Liver (tissue), 9 donors: ENCODE measurements around the gene BBC3. TPM values are rescaled to one million over a fixed set of nuclear protein-coding genes. Genes with fewer than 3 reads are reported as not detected.

ENCODE experiments used
- DNase-seq: peaks from one replicate; pipeline ENCODE4 v3.0.0-alpha.2; 2017; ENCODE audit warnings: low spot score
- H3K27ac ChIP-seq, 2 donors: one replicate each; pipeline ENCODE4 v1.7.0; 2013; ENCODE audit warnings: inconsistent platforms in 2 of 2, low read length in 2 of 2, control low read depth in 1 of 2, low read depth in 1 of 2, mild to moderate bottlenecking in 1 of 2
- H3K27me3 ChIP-seq, 4 donors: one replicate each; pipeline versions ENCODE4 v1.6.1 to v1.7.0; 2013; ENCODE audit warnings: low read length in 3 of 4, inconsistent platforms in 1 of 4, mild to moderate bottlenecking in 1 of 4, moderate library complexity in 1 of 4; ENCODE audit not compliant: control insufficient read depth in 4 of 4, insufficient read depth in 4 of 4
- H3K36me3 ChIP-seq, 4 donors: one replicate each; pipeline versions ENCODE4 v1.6.1 to v1.7.0; 2013; ENCODE audit warnings: low read length in 3 of 4, mild to moderate bottlenecking in 3 of 4, low read depth in 1 of 4, moderate library complexity in 1 of 4; ENCODE audit not compliant: control insufficient read depth in 4 of 4, insufficient read depth in 3 of 4
- H3K4me1 ChIP-seq, 4 donors: one replicate each; pipeline versions ENCODE4 v1.6.1 to v1.7.0; 2013; ENCODE audit warnings: low read length in 3 of 4, mild to moderate bottlenecking in 3 of 4, moderate library complexity in 1 of 4; ENCODE audit not compliant: control insufficient read depth in 4 of 4, insufficient read depth in 4 of 4
- H3K4me3 ChIP-seq, 3 donors: one replicate each; pipeline versions ENCODE4 v1.6.1 to v1.7.0; 2013; ENCODE audit warnings: low read length in 3 of 3, control low read depth in 1 of 3, low read depth in 1 of 3, mild to moderate bottlenecking in 1 of 3
- H3K9ac ChIP-seq, 2 donors: one replicate each; pipeline ENCODE4 v1.7.0; 2013; ENCODE audit warnings: low read length in 2 of 2, mild to moderate bottlenecking in 2 of 2, moderate library complexity in 2 of 2, control low read depth in 1 of 2, low read depth in 1 of 2
- H3K9me3 ChIP-seq, 4 donors: one replicate each; pipeline versions ENCODE4 v1.6.1 to v1.7.0; 2013; ENCODE audit warnings: low read length in 3 of 4; ENCODE audit not compliant: control insufficient read depth in 4 of 4
- CTCF ChIP-seq: fragments of 150-350 bp; IDR thresholded peaks from 2 replicates; pipeline ENCODE4 v1.5.1; 2017; ENCODE audit warnings: improper control_type of control experiment, low read depth, low read length; ENCODE audit not compliant: missing input control
- EGR1 ChIP-seq, 2 donors: IDR thresholded peaks; 2 replicates each; pipeline ENCODE4 v1.6.1; 2016 to 2018; ENCODE audit warnings: antibody characterized with exemption in 2 of 2, low read depth in 2 of 2
- GABPA ChIP-seq, 2 donors: IDR thresholded peaks in 1 of 2; conservative IDR thresholded peaks in 1 of 2; 2 replicates each; pipeline ENCODE4 v1.6.1; 2016; ENCODE audit warnings: antibody characterized with exemption in 2 of 2, mild to moderate bottlenecking in 1 of 2, moderate library complexity in 1 of 2
- HNF4A ChIP-seq, 2 donors: conservative IDR thresholded peaks; 2 replicates each; pipeline ENCODE4 v1.6.1; 2016; ENCODE audit warnings: antibody characterized with exemption in 2 of 2, mild to moderate bottlenecking in 2 of 2
- HNF4G ChIP-seq: IDR thresholded peaks from 2 replicates; pipeline ENCODE4 v1.6.1; 2016; ENCODE audit warnings: antibody characterized with exemption
- JUND ChIP-seq, 2 donors: IDR thresholded peaks; 2 replicates each; pipeline ENCODE4 v1.6.1; 2016; ENCODE audit warnings: antibody characterized with exemption in 2 of 2
- RAD21 ChIP-seq, 2 donors: IDR thresholded peaks; 2 replicates each; pipeline ENCODE4 v1.6.1; 2016; ENCODE audit warnings: antibody characterized with exemption in 2 of 2, mild to moderate bottlenecking in 2 of 2
- YY1 ChIP-seq: IDR thresholded peaks from 2 replicates; pipeline ENCODE4 v1.6.1; 2016; ENCODE audit warnings: antibody characterized with exemption, mild to moderate bottlenecking
- ZBTB33 ChIP-seq: IDR thresholded peaks from 2 replicates; pipeline ENCODE4 v1.6.1; 2016; ENCODE audit warnings: antibody characterized with exemption
- WGBS: extraction: QIAGEN DNeasy Blood & Tissue Kit; methylation state at CpG from one replicate; pipeline ENCODE4 v1.1.7; 2013; 5-methylcytosine and 5-hydroxymethylcytosine counted together
- polyA plus RNA-seq, 2 donors: library from polyadenylated mRNA; stranded (reverse) in 1 of 2; unstranded in 1 of 2; fragments of 200-250 nt in 1 of 2; fragments of >200 nt in 1 of 2; fragmentation: Nextera tagmentation in 1 of 2; extraction: Ambion mirVana in 1 of 2; gene quantifications; one replicate each; pipeline versions ENCODE4 v1.2.1 to v1.2.3, GENCODE V29; 2013 to 2015
- total RNA-seq, 2 donors: library from RNA; depleted of rRNA; stranded (reverse); fragments of >200 nt; gene quantifications; one replicate each; pipeline ENCODE4 v1.2.3, GENCODE V29; 2014
- TF ChIP-seq, protein P1 (sequence below): IDR thresholded peaks from 2 replicates; pipeline ENCODE4 v1.6.1; 2016; ENCODE audit warnings: antibody characterized with exemption, mild to moderate bottlenecking
- donor health status: healthy.
- donor health status: healthy.
- donor health status: healthy.
- donor health status: healthy.
- donor health status: healthy.

Gene BBC3
- total and polyA plus RNA-seq, 4 donors, result 0.35 to 2.6 (median 1.6) TPM

- DNase-seq, result no peak
- Histone ChIP-seq H3K4me1 (peaks cover 0 to 8% (median 6%) of the 10 kb centered on the region in 4 donors), H3K9me3 (no peaks in the 10 kb centered on the region), H3K4me3 (no peak overlapping the region), H3K9ac (peak overlapping the region in 1 of 2 donors; percentile 8), H3K27ac (no peak overlapping the region), H3K36me3 (no peaks in the 10 kb centered on the region), H3K27me3 (peaks cover 0 to 4% (median 0%) of the 10 kb centered on the region in 4 donors)
- TF ChIP-seq HNF4G, result no peak
- TF ChIP-seq RAD21 (IDR thresholded peaks at IDR 0.05), result no peak
- no peak for TF ChIP-seq CTCF
- TF ChIP-seq EGR1 (IDR thresholded peaks at IDR 0.05; ENCODE audit: low read depth in 2 of 2), result no peak
- TF ChIP-seq JUND (IDR thresholded peaks at IDR 0.05), result no peak
- WGBS, result 22% methylated on average over 9 of the region's 9 CpGs
Observed at GRCh38 chr19:47243364-47243775, 12.4 kb upstream of the BBC3 start.

- Histone ChIP-seq H3K27ac (no peak overlapping the region), H3K4me1 (peaks cover 0 to 8% (median 6%) of the 10 kb centered on the region in 4 donors), H3K27me3 (peaks cover 0 to 4% (median 0%) of the 10 kb centered on the region in 4 donors), H3K36me3 (no peaks in the 10 kb centered on the region), H3K9me3 (no peaks in the 10 kb centered on the region), H3K4me3 (no peak overlapping the region), H3K9ac (no peak overlapping the region)
- 84% methylated on average over 7 of the region's 7 CpGs for WGBS
- TF ChIP-seq GABPA (IDR thresholded peaks at IDR 0.05 in 1 of 2, conservative IDR thresholded peaks at IDR 0.05 in 1 of 2), result no peak
- TF ChIP-seq YY1, result no peak
- TF ChIP-seq HNF4A (conservative IDR thresholded peaks at IDR 0.05), result no peak
- TF ChIP-seq, protein P1, sequence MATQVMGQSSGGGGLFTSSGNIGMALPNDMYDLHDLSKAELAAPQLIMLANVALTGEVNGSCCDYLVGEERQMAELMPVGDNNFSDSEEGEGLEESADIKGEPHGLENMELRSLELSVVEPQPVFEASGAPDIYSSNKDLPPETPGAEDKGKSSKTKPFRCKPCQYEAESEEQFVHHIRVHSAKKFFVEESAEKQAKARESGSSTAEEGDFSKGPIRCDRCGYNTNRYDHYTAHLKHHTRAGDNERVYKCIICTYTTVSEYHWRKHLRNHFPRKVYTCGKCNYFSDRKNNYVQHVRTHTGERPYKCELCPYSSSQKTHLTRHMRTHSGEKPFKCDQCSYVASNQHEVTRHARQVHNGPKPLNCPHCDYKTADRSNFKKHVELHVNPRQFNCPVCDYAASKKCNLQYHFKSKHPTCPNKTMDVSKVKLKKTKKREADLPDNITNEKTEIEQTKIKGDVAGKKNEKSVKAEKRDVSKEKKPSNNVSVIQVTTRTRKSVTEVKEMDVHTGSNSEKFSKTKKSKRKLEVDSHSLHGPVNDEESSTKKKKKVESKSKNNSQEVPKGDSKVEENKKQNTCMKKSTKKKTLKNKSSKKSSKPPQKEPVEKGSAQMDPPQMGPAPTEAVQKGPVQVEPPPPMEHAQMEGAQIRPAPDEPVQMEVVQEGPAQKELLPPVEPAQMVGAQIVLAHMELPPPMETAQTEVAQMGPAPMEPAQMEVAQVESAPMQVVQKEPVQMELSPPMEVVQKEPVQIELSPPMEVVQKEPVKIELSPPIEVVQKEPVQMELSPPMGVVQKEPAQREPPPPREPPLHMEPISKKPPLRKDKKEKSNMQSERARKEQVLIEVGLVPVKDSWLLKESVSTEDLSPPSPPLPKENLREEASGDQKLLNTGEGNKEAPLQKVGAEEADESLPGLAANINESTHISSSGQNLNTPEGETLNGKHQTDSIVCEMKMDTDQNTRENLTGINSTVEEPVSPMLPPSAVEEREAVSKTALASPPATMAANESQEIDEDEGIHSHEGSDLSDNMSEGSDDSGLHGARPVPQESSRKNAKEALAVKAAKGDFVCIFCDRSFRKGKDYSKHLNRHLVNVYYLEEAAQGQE, result no peak
- no peak for TF ChIP-seq RAD21 (IDR thresholded peaks at IDR 0.05)
- TF ChIP-seq ZBTB33, result no peak
- DNase-seq, result no peak
Observed at GRCh38 chr19:47241919-47242577, 11.0 kb upstream of the BBC3 start.
